HCT116 (cell line): ENCODE measurements around the gene ARHGAP28. TPM values are rescaled to one million over a fixed set of nuclear protein-coding genes. Genes with fewer than 3 reads are reported as not detected.

Experiments
- ATAC-seq: fragments of 200-7000 bp; cut with Tn5 transposase; 2 replicates; pipeline ENCODE4 v1.9.1; 2020; ENCODE audit warnings: mild to moderate bottlenecking, moderate library complexity
- BruUV-seq: library from RNA; stranded (reverse); fragments of 400-500 nt; replicated peaks from 2 replicates; lab custom pipeline; 2021; lab: Mats Ljungman, UMichigan
- CTCF ChIA-PET: fragments of 300-600 bp; sonication (Branson Sonifier 250); formaldehyde crosslinking; loops from one replicate; lab custom pipeline; 2021; ENCODE audit warnings: antibody characterized with exemption; lab: Charles Lee
- POLR2A ChIA-PET: fragments of 300-600, 350-600 bp; sonication (Branson Sonifier 250); formaldehyde crosslinking; loops from one replicate; lab custom pipeline; 2021; ENCODE audit warnings: antibody characterized with exemption; lab: Charles Lee
- RAD21 ChIA-PET, 2 experiments: fragments of 300-600 bp; sonication (Branson Sonifier 250); formaldehyde crosslinking; loops; one replicate each; lab custom pipeline; 2023; ENCODE audit warnings: low total read pairs in 2 of 2; ENCODE audit not compliant: uncharacterized antibody in 2 of 2, unreplicated experiment in 2 of 2, low non-redundant PET in 1 of 2; lab: Charles Lee
- DNase-seq: peaks from one replicate; pipeline ENCODE4 v3.0.0-alpha.2; 2010; ENCODE audit warnings: low read depth, low spot score
- H2AFZ ChIP-seq: fragments of 200-600 bp; shearing (Covaris generic), sonication (generic); 2 replicates; pipeline ENCODE4 v1.6.1; 2017; ENCODE audit warnings: low read depth, mixed run types, mixed read lengths, antibody characterized with exemption, low read length; ENCODE audit not compliant: poor library complexity, severe bottlenecking
- H3K27ac ChIP-seq: 2 replicates; pipeline ENCODE4 v1.5.1; 2012; ENCODE audit warnings: low read depth, low read length
- H3K27me3 ChIP-seq: fragments of 200-600 bp; sonication (generic); 2 replicates; pipeline ENCODE4 v1.6.1; 2016; ENCODE audit warnings: mixed run types, low read length, mixed read lengths; ENCODE audit not compliant: insufficient read depth
- H3K36me3 ChIP-seq, 2 experiments: fragments of 200-500 bp in 1 of 2; fragments of 200-600 bp in 1 of 2; sonication (Bioruptor generic) in 1 of 2; sonication (generic) in 1 of 2; 2 replicates each; pipeline versions ENCODE4 v1.5.1 to v1.6.1; 2014 to 2016; ENCODE audit warnings: low read length in 2 of 2, inconsistent platforms in 1 of 2, mixed read lengths in 1 of 2, mixed run types in 1 of 2; ENCODE audit not compliant: insufficient read depth in 2 of 2, control insufficient read depth in 1 of 2
- H3K4me1 ChIP-seq, 2 experiments: fragments of 200-600 bp in 1 of 2; sonication (generic) in 1 of 2; 2 replicates each; pipeline versions ENCODE4 v1.5.1 to v1.6.1; 2012 to 2017; ENCODE audit warnings: low read length in 2 of 2, inconsistent platforms in 1 of 2, mild to moderate bottlenecking in 1 of 2, mixed read lengths in 1 of 2, mixed run types in 1 of 2, moderate library complexity in 1 of 2; ENCODE audit not compliant: insufficient read depth in 2 of 2, control insufficient read depth in 1 of 2
- H3K4me2 ChIP-seq: fragments of 200-600 bp; sonication (generic); 2 replicates; pipeline ENCODE4 v1.6.1; 2017; ENCODE audit warnings: mixed run types, low read length, mixed read lengths
- H3K4me3 ChIP-seq, 2 experiments: fragments of 200-600 bp in 1 of 2; sonication (generic) in 1 of 2; replicated peaks in 1 of 2; 2 replicates each; pipeline ENCODE4 v1.5.1; 2011 to 2016; ENCODE audit warnings: low read length in 2 of 2, control low read depth in 1 of 2, low read depth in 1 of 2, mild to moderate bottlenecking in 1 of 2, mixed read lengths in 1 of 2, mixed run types in 1 of 2
- H3K79me2 ChIP-seq: fragments of 200-600 bp; sonication (generic); 2 replicates; pipeline ENCODE4 v1.6.1; 2017; ENCODE audit warnings: mild to moderate bottlenecking, mixed run types, low read length, moderate library complexity, mixed read lengths; ENCODE audit not compliant: insufficient read depth
- H3K9ac ChIP-seq: fragments of 200-600 bp; sonication (generic); 2 replicates; pipeline ENCODE4 v1.6.1; 2016; ENCODE audit warnings: low read length, mixed read lengths
- H3K9me2 ChIP-seq: fragments of 200-600 bp; sonication (generic), shearing (Covaris generic); 2 replicates; pipeline ENCODE4 v1.6.1; 2017; ENCODE audit warnings: mixed run types, mild to moderate bottlenecking, moderate library complexity; ENCODE audit not compliant: insufficient read depth
- H3K9me3 ChIP-seq, 2 experiments: fragments of 200-500 bp in 1 of 2; fragments of 200-600 bp in 1 of 2; sonication (Bioruptor generic) in 1 of 2; sonication (generic) in 1 of 2; 2 replicates each; pipeline ENCODE4 v1.6.1; 2014 to 2017; ENCODE audit warnings: low read length in 2 of 2, mixed read lengths in 2 of 2, inconsistent platforms in 1 of 2, low read depth in 1 of 2, mild to moderate bottlenecking in 1 of 2, mixed run types in 1 of 2, moderate library complexity in 1 of 2; ENCODE audit not compliant: control insufficient read depth in 1 of 2, insufficient read depth in 1 of 2
- H4K20me1 ChIP-seq: fragments of 200-600 bp; sonication (generic), shearing (Covaris generic); 2 replicates; pipeline ENCODE4 v1.6.1; 2017; ENCODE audit warnings: mixed run types, mild to moderate bottlenecking, moderate library complexity; ENCODE audit not compliant: insufficient read depth
- CEBPB ChIP-seq: IDR thresholded peaks from 2 replicates; pipeline ENCODE4 v1.6.1; 2012; ENCODE audit warnings: low read depth
- EGR1 ChIP-seq: IDR thresholded peaks from 2 replicates; pipeline ENCODE4 v1.6.1; 2012; ENCODE audit warnings: low read depth
- ELF1 ChIP-seq: IDR thresholded peaks from 2 replicates; pipeline ENCODE4 v1.6.1; 2012; ENCODE audit warnings: low read depth, borderline replicate concordance
- EZH2 ChIP-seq: fragments of 200-600 bp; sonication (generic); IDR thresholded peaks from 2 replicates; pipeline ENCODE4 v1.6.1; 2017; ENCODE audit warnings: antibody characterized with exemption, mixed run types
- FOSL1 ChIP-seq: IDR thresholded peaks from 2 replicates; pipeline ENCODE4 v1.6.1; 2012; ENCODE audit warnings: low read depth
- JUND ChIP-seq: IDR thresholded peaks from 2 replicates; pipeline ENCODE4 v1.6.1; 2012
- POLR2AphosphoS5 ChIP-seq: IDR thresholded peaks from 2 replicates; pipeline ENCODE4 v1.6.1; 2011; ENCODE audit warnings: mild to moderate bottlenecking, low read depth, low read length, moderate library complexity
- RAD21 ChIP-seq: IDR thresholded peaks from 2 replicates; pipeline ENCODE4 v1.6.1; 2012; ENCODE audit warnings: low read depth, mild to moderate bottlenecking
- TCF7L2 ChIP-seq: IDR thresholded peaks from 2 replicates; pipeline ENCODE4 v1.7.0; 2011; ENCODE audit warnings: borderline replicate concordance, inconsistent platforms; ENCODE audit not compliant: insufficient read depth, insufficient read length; ENCODE audit errors: extremely low read depth
- ZBTB33 ChIP-seq: IDR thresholded peaks from 2 replicates; pipeline ENCODE4 v1.6.1; 2011; ENCODE audit warnings: mild to moderate bottlenecking, low read length, moderate library complexity; ENCODE audit not compliant: insufficient replicate concordance; ENCODE audit errors: extremely low read depth
- ZFX ChIP-seq: fragments of 450-650 bp; IDR thresholded peaks from 2 replicates; pipeline ENCODE4 v1.6.1; 2017
- intact Hi-C: fragments of 100-400 bp; cut with micrococcal nuclease; formaldehyde crosslinking; loops from 2 replicates; pipeline ENCODE4 v1.10.0; 2022
- total RNA-seq: library from RNA; stranded (reverse); gene quantifications from one replicate; pipeline ENCODE4 v1.2.1, GENCODE V29; 2021; ENCODE audit not compliant: unreplicated experiment

ARHGAP28 gene
- total RNA-seq, 1 experiment from 2014 or later = not detected

DNA sequence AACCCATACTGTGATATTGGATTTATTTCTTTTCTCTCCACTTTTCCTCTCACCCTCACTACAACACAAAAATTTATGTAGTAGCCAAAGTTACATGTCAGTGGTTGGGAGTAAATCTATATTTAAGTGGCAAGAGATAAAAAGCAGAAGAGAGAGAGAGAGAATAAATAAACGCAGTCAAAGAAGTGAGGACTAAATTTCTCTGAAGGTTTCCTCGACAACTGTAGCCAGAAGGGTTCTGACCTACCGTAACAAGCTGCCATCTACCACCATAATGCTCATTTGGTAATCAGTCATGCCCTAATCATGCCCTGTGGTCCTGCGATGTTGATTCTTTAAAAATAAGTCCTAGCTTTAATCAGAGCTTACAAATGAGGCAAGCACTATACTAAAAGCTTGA is 9.1 kb downstream of the ARHGAP28 start:
- POLR2A ChIA-PET = no interaction called here
- H4K20me1 ChIP-seq = no peaks in the 10 kb centered on the region
- no TSS peak for BruUV-seq
- intact Hi-C loops = no loop called here
- H3K27me3 ChIP-seq = no peaks in the 10 kb centered on the region
- peaks cover 11 to 37% of the 10 kb centered on the region in 2 experiments; a peak in 2 of 4 replicates for H3K9me3 ChIP-seq
- H3K79me2 ChIP-seq = no peaks in the 10 kb centered on the region
- H3K4me2 ChIP-seq = no peak overlapping the region
- RAD21 ChIA-PET = no interaction called here
- no peak overlapping the region for H3K9ac ChIP-seq
- no peak overlapping the region for H2AFZ ChIP-seq
- DNase-seq = no peak
- CTCF ChIA-PET = no interaction called here
- no peaks in the 10 kb centered on the region for H3K9me2 ChIP-seq
- H3K27ac ChIP-seq = no peak overlapping the region
- H3K4me3 ChIP-seq = no peak overlapping the region
- TF ChIP-seq ELF1 (no peak), RAD21 (no peak), CEBPB (no peak), EZH2 (no peak), JUND (no peak), ZBTB33 (no peak), FOSL1 (no peak), EGR1 (no peak), POLR2AphosphoS5 (no peak), TCF7L2 (no peak), ZFX (no peak)
- TF ChIP-seq, all 23 proteins: peak for 0
- ATAC-seq = no peak
- Histone ChIP-seq H3K36me3 (no peaks in the 10 kb centered on the region), H3K4me1 (no peaks in the 10 kb centered on the region)
